OCI-LY1 (cell line): ENCODE data around the gene EMILIN1.

Experiments used
- H2AFZ ChIP-seq: fragments of 200-600 bp; sonication (generic), shearing (Covaris generic); 2 replicates; pipeline ENCODE4 v1.6.0; 2014; ENCODE audit warnings: antibody characterized with exemption, mild to moderate bottlenecking, low read length
- H3F3A ChIP-seq: fragments of 200-600 bp; sonication (generic), shearing (Covaris generic); 2 replicates; pipeline ENCODE4 v1.6.0; 2014; ENCODE audit warnings: mild to moderate bottlenecking, antibody characterized with exemption, low read length, moderate library complexity; ENCODE audit not compliant: insufficient read depth
- H3K27ac ChIP-seq: fragments of 200-600 bp; sonication (generic); 2 replicates; pipeline ENCODE4 v1.5.1; 2014; ENCODE audit warnings: low read length, mixed run types, mild to moderate bottlenecking, low read depth; ENCODE audit not compliant: poor library complexity, severe bottlenecking
- H3K27me3 ChIP-seq: fragments of 200-600 bp; sonication (generic); 2 replicates; pipeline ENCODE4 v1.6.0; 2014; ENCODE audit warnings: antibody characterized with exemption, mild to moderate bottlenecking, low read length, moderate library complexity; ENCODE audit not compliant: insufficient read depth
- H3K36me3 ChIP-seq: fragments of 200-600 bp; sonication (generic); 2 replicates; pipeline ENCODE4 v1.6.1; 2014; ENCODE audit warnings: mild to moderate bottlenecking, antibody characterized with exemption, low read length, moderate library complexity, mixed read lengths; ENCODE audit not compliant: insufficient read depth
- H3K4me1 ChIP-seq: fragments of 200-600 bp; sonication (generic); 2 replicates; pipeline ENCODE4 v1.5.1; 2014; ENCODE audit warnings: mild to moderate bottlenecking, low read length, moderate library complexity; ENCODE audit not compliant: insufficient read depth, severe bottlenecking
- H3K4me2 ChIP-seq: fragments of 200-600 bp; sonication (generic), shearing (Covaris generic); 2 replicates; pipeline ENCODE4 v1.6.1; 2014; ENCODE audit warnings: low read length
- H3K4me3 ChIP-seq: fragments of 200-600 bp; sonication (generic); 2 replicates; pipeline ENCODE4 v1.5.1; 2014; ENCODE audit warnings: low read length, low read depth, mild to moderate bottlenecking, mixed read lengths; ENCODE audit not compliant: poor library complexity, severe bottlenecking
- H3K79me2 ChIP-seq: fragments of 200-600 bp; shearing (Covaris generic); 2 replicates; pipeline ENCODE4 v1.6.1; 2016; ENCODE audit warnings: mixed run types, low read length, mixed read lengths; ENCODE audit not compliant: insufficient read depth
- H3K9ac ChIP-seq: fragments of 200-600 bp; sonication (generic), shearing (Covaris generic); 2 replicates; pipeline ENCODE4 v1.6.1; 2014; ENCODE audit warnings: mild to moderate bottlenecking, low read length, mixed read lengths
- H3K9me2 ChIP-seq: fragments of 200-600 bp; sonication (generic), shearing (Covaris generic); 2 replicates; pipeline ENCODE4 v1.6.1; 2014; ENCODE audit warnings: low read depth, mild to moderate bottlenecking, low read length, mixed read lengths
- H3K9me3 ChIP-seq: fragments of 200-600 bp; shearing (Covaris generic); 2 replicates; pipeline ENCODE4 v1.6.1; 2014; ENCODE audit warnings: low read length, mixed read lengths
- H4K20me1 ChIP-seq: fragments of 200-600 bp; sonication (generic), shearing (Covaris generic); 2 replicates; pipeline ENCODE4 v1.6.0; 2016; ENCODE audit warnings: mild to moderate bottlenecking, low read length; ENCODE audit not compliant: insufficient read depth
- EZH2 ChIP-seq: fragments of 200-600 bp; sonication (generic), shearing (Covaris generic); IDR thresholded peaks from 2 replicates; pipeline ENCODE4 v1.8.0; 2017; ENCODE audit warnings: borderline replicate concordance, mixed run types, mild to moderate bottlenecking, antibody characterized with exemption, low read length, moderate library complexity, mixed read lengths
- TF ChIP-seq, protein P1 (sequence below): fragments of 200-600 bp; sonication (generic), shearing (Covaris generic); IDR thresholded peaks from 2 replicates; pipeline ENCODE4 v1.5.1; 2017; ENCODE audit warnings: mild to moderate bottlenecking, antibody characterized with exemption, low read length, moderate library complexity, mixed read lengths

The EMILIN1 gene

DNA sequence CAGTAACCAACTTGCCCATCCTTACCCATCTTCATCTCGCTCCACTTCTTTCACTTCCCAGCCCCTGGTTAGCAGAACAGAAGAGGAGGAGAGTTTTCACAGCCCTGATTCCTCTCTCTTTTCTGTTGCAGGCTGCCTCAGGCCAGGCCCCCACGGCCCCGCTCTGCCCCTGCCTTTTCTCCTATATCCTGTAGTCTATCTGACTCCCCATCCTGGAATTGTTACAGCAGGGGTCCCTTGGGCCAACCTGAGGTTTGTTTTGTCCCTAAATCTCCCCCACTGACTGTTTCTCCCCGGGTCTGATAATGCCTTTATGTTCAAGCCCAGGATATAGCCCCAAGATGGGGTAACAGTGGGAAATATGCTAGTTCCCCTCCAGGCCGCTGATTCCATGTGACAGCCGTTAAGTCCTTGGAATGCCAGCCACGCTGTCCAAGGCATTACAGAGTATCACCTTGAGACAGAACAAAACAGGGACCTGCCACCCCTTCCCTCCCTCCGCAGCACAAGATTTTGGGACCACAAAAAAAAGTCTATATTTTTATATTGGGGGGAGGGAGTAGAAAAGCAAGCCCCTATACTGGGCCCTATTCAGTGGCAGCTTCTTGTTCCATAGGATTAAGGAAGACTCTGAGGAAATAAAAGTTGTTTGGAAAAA is 8.3 kb upstream of the EMILIN1 start:
- Histone ChIP-seq H3K27ac (no peak overlapping the region), H3K36me3 (peaks cover 45% of the 10 kb centered on the region), H3K9ac (peak overlapping the region; percentile 88), H3K27me3 (no peaks in the 10 kb centered on the region), H3K79me2 (peaks cover 13% of the 10 kb centered on the region; the same call in 1 of the 2 replicates), H3K9me3 (no peaks in the 10 kb centered on the region), H4K20me1 (no peaks in the 10 kb centered on the region), H3K9me2 (no peaks in the 10 kb centered on the region), H3K4me2 (peak overlapping the region; percentile 90), H3K4me1 (peaks cover 40% of the 10 kb centered on the region), H3F3A (no peaks in the 10 kb centered on the region), H3K4me3 (peak overlapping the region; percentile 97), H2AFZ (no peak overlapping the region)
- no peak for TF ChIP-seq EZH2
- TF ChIP-seq, protein P1, sequence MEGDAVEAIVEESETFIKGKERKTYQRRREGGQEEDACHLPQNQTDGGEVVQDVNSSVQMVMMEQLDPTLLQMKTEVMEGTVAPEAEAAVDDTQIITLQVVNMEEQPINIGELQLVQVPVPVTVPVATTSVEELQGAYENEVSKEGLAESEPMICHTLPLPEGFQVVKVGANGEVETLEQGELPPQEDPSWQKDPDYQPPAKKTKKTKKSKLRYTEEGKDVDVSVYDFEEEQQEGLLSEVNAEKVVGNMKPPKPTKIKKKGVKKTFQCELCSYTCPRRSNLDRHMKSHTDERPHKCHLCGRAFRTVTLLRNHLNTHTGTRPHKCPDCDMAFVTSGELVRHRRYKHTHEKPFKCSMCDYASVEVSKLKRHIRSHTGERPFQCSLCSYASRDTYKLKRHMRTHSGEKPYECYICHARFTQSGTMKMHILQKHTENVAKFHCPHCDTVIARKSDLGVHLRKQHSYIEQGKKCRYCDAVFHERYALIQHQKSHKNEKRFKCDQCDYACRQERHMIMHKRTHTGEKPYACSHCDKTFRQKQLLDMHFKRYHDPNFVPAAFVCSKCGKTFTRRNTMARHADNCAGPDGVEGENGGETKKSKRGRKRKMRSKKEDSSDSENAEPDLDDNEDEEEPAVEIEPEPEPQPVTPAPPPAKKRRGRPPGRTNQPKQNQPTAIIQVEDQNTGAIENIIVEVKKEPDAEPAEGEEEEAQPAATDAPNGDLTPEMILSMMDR: no peak

DNA sequence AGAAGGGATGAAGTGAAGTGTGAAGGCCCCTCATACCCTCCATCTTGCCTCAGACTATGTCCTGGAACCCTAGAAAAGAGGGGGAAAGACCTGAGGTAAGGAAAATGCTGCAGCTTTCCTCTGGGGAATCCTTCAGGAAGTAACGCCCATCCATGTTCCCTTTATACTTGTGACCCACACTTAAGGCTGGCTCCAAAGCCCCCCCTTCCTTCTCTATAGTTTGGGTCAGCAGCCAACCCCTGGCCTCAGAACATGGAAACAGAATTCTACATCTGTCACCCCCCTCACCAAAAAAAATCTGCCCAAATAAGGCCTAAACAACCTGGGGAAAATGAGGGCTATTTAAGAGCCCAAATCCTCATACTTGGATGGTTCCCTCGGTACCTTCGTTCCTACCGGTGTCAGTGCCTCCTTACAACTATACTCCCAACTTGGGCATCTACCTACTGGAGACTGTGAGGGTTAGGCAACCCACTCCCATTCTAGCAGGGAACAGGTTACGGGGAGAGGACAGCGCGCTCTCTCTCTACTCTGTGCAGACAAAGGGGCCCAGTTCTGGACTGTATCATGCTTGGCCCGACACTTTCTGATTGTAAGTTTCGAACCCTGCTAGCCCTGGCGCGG is 7.7 kb upstream of the EMILIN1 start:
- peak overlapping the region; percentile 90 for H3K4me2 ChIP-seq
- no peak overlapping the region for H3K27ac ChIP-seq
- peaks cover 47% of the 10 kb centered on the region for H3K4me1 ChIP-seq
- H3K36me3 ChIP-seq: peaks cover 38% of the 10 kb centered on the region; the same call in 1 of the 2 replicates
- H2AFZ ChIP-seq: no peak overlapping the region
- H3F3A ChIP-seq: no peaks in the 10 kb centered on the region
- no peaks in the 10 kb centered on the region for H3K27me3 ChIP-seq
- TF ChIP-seq, protein P1: no peak
- no peaks in the 10 kb centered on the region for H3K9me3 ChIP-seq
- peak overlapping the region; percentile 88 for H3K9ac ChIP-seq
- no peaks in the 10 kb centered on the region for H3K9me2 ChIP-seq
- H4K20me1 ChIP-seq: no peaks in the 10 kb centered on the region
- H3K79me2 ChIP-seq: peaks cover 13% of the 10 kb centered on the region; the same call in 1 of the 2 replicates
- H3K4me3 ChIP-seq: peak overlapping the region; percentile 97

DNA sequence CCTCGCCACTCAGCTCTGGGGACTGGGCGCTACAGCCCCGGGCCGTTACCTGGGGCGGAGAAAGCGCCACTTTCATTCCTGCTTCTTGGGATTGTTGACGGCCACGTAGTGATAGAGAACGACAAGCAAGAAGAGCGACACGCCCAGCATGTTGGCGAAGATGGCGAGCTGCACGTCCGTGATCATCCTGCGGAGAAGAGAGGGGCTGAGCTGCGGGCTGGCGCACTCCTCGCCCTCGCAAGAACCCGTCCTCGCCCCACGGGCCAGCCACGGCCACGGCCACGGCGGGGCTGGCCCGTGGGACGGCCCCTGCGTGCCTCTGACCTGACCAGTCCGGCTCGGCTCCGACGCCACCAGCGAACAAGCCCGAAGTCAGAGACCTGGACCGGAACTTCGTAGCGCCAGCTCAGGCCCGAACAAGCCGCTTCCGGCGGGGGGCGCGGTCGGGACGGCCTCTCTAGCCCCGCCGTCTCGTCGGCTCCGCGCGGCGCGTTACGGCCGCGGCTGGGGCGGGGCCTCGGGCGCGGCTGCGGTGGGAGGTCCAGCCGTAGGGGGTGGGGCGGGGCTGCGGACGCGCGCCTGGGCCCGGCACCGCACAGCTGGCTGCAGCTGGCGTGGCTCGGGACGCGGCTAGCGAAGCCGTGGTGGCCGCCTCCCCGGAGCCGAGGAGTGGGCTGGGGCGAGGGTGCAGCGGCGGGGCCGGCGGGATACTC is 7.0 kb upstream of the EMILIN1 start, which contains the start of gene OST4:
Gene OST4, minus strand, starts transcription at position 378 of the 713 bp plus-strand sequence.
- Histone ChIP-seq H3K27ac (peak within 1 kb of the TSS; percentile 29), H3K4me1 (peaks cover 48% of the 10 kb centered on the region), H2AFZ (no peak within 1 kb of the TSS)

More for the DNA sequence above, 7.0 kb upstream of the EMILIN1 start, which contains the start of gene OST4:
- Histone ChIP-seq H3K4me2 (peak within 1 kb of the TSS; percentile 90), H3K9me3 (no peaks in the 10 kb centered on the region), H3K79me2 (peaks cover 13% of the 10 kb centered on the region; the same call in 1 of the 2 replicates), H3F3A (no peaks in the 10 kb centered on the region), H3K9me2 (no peaks in the 10 kb centered on the region), H3K9ac (peak within 1 kb of the TSS; percentile 88), H3K27me3 (no peaks in the 10 kb centered on the region), H3K4me3 (peak within 1 kb of the TSS; percentile 97), H3K36me3 (peaks cover 34% of the 10 kb centered on the region; the same call in 1 of the 2 replicates), H4K20me1 (no peaks in the 10 kb centered on the region)
- TF ChIP-seq, protein P1: no peak
- TF ChIP-seq EZH2: no peak
